Measurements from ENCODE around the gene PARD3B.

GRCh38 chr2:205407984-205408383 lies 862.7 kb downstream of the PARD3B start:
- TF ChIP-seq CTCF (IDR thresholded peaks at IDR 0.05) (no peak), POLR2A (IDR thresholded peaks at IDR 0.05) (no peak), POLR2AphosphoS5 (IDR thresholded peaks at IDR 0.05; ENCODE audit: insufficient read depth in 1 of 2, low read depth in 1 of 2) (no peak)
